ENCODE measurements around the gene TGM1. TPM values are rescaled to one million over a fixed set of nuclear protein-coding genes. Genes with fewer than 3 reads are reported as not detected.
A peak's percentile ranks its signal among the peaks of the same experiment; 100 is the strongest.
"Not testable (repeated sequence)": the region's sequence is repeated elsewhere in the genome, so short reads cannot be mapped to it uniquely, and the experiment has no call there.

Gene TGM1
- total RNA-seq, 1 experiment from 2014 or later: 2.0 TPM

DNA sequence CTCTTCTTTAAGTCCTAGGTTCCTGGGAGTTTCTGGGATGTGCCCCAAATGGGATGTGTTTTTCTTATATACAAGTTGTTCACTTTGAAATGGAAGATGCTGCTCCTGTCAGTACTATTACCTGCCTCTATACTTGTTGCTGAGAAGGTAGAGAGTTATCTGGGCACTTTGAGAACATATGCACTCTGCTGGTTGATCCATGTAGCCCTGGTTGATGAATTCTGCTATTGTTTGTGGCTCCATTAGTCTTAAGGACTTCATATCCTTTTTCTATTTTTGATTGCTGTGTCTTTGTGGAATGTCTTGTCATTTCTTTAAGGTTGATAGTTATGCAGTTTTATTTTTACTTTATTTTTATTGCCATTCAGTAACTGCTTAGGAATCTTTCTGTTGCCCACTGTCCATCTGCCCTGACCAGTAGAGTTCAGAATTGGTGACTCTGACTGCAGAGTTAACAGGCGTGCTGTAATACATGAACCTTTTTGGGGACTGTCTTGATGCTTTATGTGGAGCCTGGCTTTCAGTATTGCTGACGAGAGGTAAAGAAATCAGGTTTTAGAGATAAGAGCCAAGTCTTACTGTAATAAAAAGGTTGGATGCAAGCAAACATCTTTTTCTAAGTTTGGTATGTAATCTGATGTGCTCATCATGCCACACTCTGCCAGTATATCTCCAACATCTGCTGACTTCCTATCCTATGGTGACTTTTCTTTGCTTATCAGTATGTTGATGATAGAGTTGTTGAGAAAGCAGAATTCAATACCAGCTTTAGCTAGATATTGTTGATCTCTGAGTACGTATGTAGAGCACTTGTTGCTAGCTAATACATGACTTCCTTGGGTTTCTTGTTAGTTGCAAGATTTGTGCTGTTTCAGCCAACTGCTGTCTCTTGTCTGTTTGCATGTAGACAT, 28.6 kb downstream of the TGM1 start:
- DNase-seq: no peak
- H3K9me3 ChIP-seq: no peaks in the 10 kb centered on the region
- no peaks in the 10 kb centered on the region for H3K27me3 ChIP-seq
- no peak overlapping the region for H3K4me3 ChIP-seq
- peaks cover 18% of the 10 kb centered on the region for H3K36me3 ChIP-seq

- Histone ChIP-seq H3K36me3 (peaks cover 18% of the 10 kb centered on the region), H3K27me3 (no peaks in the 10 kb centered on the region), H3K9me3 (no peaks in the 10 kb centered on the region), H3K4me3 (peak overlapping the region; percentile 80)
- no peak for DNase-seq
These were observed 29.5 kb downstream of the TGM1 start for GRCh38 chr14:24233538-24233866.

DNA sequence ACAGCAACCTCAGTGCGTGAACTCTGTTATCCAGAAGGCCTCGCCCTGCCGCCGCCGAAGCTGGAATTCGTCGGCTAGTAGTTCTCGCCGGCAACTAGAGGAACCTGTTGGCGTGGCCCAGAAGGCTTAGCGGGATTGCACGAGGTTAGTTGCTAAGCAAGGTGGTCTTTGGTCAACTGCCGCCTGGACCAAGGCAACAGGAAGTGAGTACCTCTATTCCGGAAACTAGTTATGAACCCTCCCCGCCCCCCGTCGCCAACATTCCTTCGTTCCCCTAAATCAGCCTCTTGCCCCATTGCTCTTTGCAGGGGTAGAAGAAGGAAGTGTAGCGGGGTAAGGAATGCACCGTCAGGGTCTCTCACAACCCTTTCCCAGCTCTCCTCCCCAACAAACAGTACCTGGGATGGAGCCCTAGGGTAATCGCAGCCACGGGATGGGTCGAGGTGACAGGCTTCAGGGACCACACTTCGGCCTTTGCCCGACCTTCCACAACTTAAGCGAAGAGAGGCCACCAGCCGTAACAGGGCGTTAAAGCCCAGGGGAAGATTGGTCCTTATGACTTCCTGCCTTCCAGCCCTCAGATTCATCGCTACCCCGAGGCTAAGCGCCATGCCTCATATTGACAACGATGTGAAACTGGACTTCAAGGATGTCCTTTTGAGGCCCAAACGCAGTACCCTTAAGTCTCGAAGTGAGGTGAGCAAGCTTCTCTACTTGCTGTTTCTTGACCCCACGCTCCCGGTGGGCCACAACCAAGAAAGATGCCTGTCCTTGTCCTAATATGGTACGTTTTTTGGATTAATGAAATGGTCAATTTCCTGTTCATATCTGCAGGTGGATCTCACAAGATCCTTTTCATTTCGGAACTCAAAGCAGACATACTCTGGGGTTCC, 30.1 kb downstream of the TGM1 start, which contains the start of gene GMPR2:
TSS of gene GMPR2 (plus strand) at position 285 of the 893 bp plus-strand sequence. CDS start at position 610, 325 bp downstream.
- H3K4me3 ChIP-seq: peak within 1 kb of the TSS; percentile 80
- no peaks in the 10 kb centered on the region for H3K27me3 ChIP-seq
- DNase-seq: no peak
- no peaks in the 10 kb centered on the region for H3K9me3 ChIP-seq
- peaks cover 18% of the 10 kb centered on the region for H3K36me3 ChIP-seq

DNA sequence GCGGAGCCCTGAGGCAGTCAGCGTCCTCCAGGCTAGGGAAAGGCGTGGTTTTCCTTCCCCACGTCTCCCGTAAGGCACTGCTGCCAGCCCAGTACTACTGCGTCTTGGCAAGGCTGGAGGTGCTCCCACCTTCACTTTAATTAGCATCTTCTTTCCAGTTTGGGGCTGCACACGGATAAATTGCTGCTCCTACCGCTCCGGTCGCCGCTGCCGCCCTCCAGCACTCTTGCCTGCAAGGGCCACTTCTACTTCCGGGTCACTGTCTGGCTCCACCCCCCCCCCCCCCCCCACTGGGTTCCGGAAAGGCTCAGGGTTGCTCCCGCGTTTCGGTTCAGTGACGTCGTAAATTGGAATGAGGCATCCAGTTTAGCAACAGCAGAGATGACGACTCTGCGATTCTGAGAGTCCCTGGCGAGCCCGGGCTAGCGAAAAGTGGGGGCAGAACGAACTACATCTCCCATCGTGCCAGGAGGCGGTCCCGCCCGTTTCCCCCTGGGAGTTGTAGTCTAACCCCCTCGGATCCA, 30.8 kb downstream of the TGM1 start, which contains the start of gene NEDD8:
TSS of gene NEDD8 (minus strand) at position 247 of the 524 bp plus-strand sequence. CDS start at position 147, 100 bp downstream.
- H3K9me3 ChIP-seq: no peaks in the 10 kb centered on the region
- no peaks in the 10 kb centered on the region for H3K27me3 ChIP-seq
- peak within 1 kb of the TSS; percentile 80 for H3K4me3 ChIP-seq
- H3K36me3 ChIP-seq: peaks cover 17% of the 10 kb centered on the region
- peak; percentile 91 for DNase-seq

- peaks cover 14% of the 10 kb centered on the region for H3K36me3 ChIP-seq
- no peak for DNase-seq
- no peaks in the 10 kb centered on the region for H3K9me3 ChIP-seq
- no peaks in the 10 kb centered on the region for H3K27me3 ChIP-seq
- H3K4me3 ChIP-seq: peak overlapping the region; percentile 80
These were observed 31.5 kb downstream of the TGM1 start for GRCh38 chr14:24231263-24232120.

DNA sequence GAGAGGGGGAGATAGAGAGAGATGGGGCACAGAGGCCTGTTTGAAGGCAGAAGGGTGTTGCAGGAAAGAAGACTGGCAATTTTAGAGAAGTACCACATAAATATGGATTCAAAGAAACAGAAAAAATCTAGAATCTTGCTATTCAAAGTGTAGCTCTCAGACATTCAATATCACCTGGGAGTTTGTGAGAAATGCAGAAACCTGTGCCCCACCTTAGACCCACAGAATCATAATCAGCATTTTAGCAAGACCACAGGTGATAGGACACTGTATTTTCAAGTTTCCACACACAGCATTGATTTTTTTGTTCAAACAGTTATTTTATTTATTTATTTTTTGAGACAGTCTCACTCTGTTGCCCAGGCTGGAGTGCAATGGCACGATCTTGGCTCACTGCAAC, 34.1 kb downstream of the TGM1 start:
- H3K4me3 ChIP-seq: no peak overlapping the region
- DNase-seq: no peak
- H3K9me3 ChIP-seq: no peaks in the 10 kb centered on the region
- peaks cover 6% of the 10 kb centered on the region; the same call in 1 of the 2 replicates for H3K36me3 ChIP-seq
- H3K27me3 ChIP-seq: no peaks in the 10 kb centered on the region

GRCh38 chr14:24226473-24226872, 36.5 kb downstream of the TGM1 start:
- no peak for DNase-seq
- Histone ChIP-seq H3K4me3 (no peak overlapping the region), H3K27me3 (no peaks in the 10 kb centered on the region), H3K36me3 (peaks cover 6% of the 10 kb centered on the region; the same call in 1 of the 2 replicates), H3K9me3 (no peaks in the 10 kb centered on the region)

DNA sequence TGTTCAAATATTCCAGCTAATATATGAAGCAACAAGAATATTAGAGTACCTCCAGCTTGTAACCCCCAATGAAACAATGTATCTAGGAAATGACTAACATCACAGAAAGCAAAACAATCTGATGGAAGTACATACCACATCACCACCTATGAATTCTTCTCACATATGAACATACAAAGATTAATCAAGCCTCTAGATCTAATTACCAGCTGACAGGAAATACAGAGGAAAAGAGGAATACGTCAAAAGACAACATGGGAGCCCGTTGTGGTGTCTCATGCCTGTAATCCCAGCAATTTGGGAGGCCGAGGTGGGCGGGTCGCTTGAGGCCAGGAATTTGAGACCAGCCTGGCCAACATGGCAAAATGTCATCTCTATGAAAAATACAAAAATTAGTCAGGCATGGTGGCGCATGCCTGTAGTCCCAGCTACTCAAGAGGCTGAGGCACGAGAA, 38.3 kb downstream of the TGM1 start:
- Histone ChIP-seq H3K36me3 (peaks cover 6% of the 10 kb centered on the region; the same call in 1 of the 2 replicates), H3K9me3 (no peaks in the 10 kb centered on the region), H3K4me3 (no peak overlapping the region), H3K27me3 (no peaks in the 10 kb centered on the region)
- no peak for DNase-seq

DNA sequence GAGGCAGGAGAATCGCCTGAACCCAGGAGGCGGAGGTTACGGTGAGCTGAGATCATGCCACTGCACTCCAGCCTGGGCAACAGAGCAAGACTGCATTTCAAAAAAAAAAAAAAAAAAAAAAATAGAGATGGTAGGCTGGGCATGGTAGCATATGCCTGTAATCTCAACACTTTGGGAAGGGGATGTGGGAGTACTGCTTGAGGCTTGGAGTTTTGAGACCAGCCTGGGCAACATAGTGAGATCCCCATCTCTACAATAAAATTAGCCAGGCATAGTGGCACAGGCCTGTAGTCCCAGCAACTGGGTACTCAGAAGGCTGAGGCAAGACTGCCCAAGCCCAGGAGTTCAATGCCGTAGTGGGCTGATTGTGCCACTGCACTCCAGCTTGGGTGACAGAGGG, 40.0 kb downstream of the TGM1 start:
- H3K36me3 ChIP-seq, H3K4me3 ChIP-seq, H3K9me3 ChIP-seq, DNase-seq, H3K27me3 ChIP-seq: not testable (repeated sequence)

- DNase-seq: no peak
- no peak overlapping the region for H3K4me3 ChIP-seq
- no peaks in the 10 kb centered on the region for H3K9me3 ChIP-seq
- no peaks in the 10 kb centered on the region for H3K27me3 ChIP-seq
- H3K36me3 ChIP-seq: no peaks in the 10 kb centered on the region; the same call in 1 of the 2 replicates
These were observed 43.5 kb downstream of the TGM1 start for GRCh38 chr14:24219521-24219920.

DNA sequence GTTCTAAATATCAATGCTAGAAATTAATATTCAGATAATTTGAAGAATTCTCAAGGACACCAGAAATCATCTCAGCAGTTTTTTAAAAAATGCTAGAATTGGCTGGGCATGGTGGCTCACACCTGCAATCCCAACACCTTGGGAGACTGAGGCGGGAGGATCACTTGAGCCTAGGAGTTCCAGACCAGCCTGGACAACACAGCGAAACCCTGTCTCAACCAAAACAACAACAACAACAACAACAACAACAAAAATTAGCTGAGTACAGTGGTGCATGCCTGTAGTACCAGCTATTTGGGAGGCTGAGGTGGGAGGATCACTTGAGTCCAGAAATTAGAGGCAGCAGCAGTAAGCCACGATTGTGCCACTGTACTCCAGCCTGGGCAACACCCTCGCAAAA, 43.9 kb downstream of the TGM1 start:
- Histone ChIP-seq H3K9me3 (no peaks in the 10 kb centered on the region), H3K4me3 (no peak overlapping the region), H3K36me3 (no peaks in the 10 kb centered on the region; the same call in 1 of the 2 replicates), H3K27me3 (no peaks in the 10 kb centered on the region)
- DNase-seq: no peak

GRCh38 chr14:24216876-24217275, 46.1 kb downstream of the TGM1 start:
- not testable (repeated sequence) for H3K9me3 ChIP-seq, H3K36me3 ChIP-seq, H3K27me3 ChIP-seq, DNase-seq, H3K4me3 ChIP-seq

DNA sequence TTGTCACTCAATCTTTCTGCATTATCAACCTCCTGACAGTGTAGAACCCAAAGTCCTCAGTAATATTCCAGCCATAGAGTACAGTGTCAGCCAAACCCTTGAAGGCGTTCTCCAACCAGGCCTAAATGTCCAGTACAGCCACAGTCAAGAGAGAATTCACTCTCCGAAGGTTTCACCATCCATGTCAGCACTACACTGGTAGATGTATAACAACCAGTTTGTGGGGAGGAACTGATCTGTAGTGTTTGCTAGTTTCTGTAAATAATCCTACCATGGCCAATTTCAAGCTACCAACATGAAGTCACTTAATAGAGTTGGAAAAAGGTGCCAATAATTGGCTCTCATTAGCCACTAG, 46.7 kb downstream of the TGM1 start:
- Histone ChIP-seq H3K36me3 (peaks cover 3% of the 10 kb centered on the region; the same call in 1 of the 2 replicates), H3K4me3 (peak overlapping the region; percentile 59), H3K27me3 (no peaks in the 10 kb centered on the region), H3K9me3 (no peaks in the 10 kb centered on the region)
- DNase-seq: no peak

DNA sequence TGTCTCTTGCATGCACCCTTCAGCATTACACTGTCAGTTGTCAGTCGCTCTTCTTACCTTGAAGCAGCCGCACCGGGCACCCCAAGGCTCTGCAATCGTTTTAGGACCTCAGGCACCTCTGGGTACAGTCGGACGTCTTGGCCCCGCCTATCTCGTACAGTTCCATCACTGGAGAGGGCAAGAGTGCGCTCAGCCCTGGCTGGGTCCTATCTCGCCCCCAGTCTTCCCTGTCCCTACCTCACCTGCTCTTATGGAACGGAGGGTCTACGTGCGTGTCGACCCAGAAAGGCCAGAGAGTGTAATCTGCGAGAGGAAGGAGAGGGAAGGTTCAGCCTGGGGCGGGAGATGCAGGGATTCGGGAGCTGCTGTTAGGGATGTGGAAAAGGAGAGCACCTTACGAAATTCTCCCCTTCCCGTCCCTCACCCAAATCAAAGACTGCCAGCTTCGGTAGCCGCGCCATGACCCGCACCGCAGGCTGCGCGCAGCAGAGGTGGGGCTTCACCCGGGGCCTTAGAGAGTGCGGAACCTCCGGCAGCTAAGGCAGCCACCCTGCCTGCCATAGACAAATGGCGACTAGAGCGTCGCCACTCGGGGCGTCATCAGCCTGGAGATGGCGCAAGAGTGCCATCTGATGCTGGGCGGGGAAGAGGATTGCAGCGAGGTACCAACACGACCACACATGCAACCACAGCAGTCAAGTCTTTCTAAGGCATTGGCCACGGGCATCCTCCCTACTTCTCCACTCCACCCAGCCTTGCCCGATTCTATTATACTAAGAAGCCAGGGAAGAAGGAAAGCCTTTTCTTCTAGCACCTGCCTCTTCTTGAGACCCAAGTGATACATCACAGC, 47.3 kb downstream of the TGM1 start, which contains the start of gene MDP1:
TSS of gene MDP1 (minus strand) at position 572 of the 850 bp plus-strand sequence. CDS start at position 461, 111 bp downstream.
- no peaks in the 10 kb centered on the region for H3K27me3 ChIP-seq
- H3K9me3 ChIP-seq: no peaks in the 10 kb centered on the region
- H3K36me3 ChIP-seq: peaks cover 3% of the 10 kb centered on the region; the same call in 1 of the 2 replicates
- H3K4me3 ChIP-seq: peak within 1 kb of the TSS; percentile 59
- DNase-seq: peak; percentile 65

All from MG63 (cell line).